ENCODE data around the gene MTNR1A. TPM values are rescaled to one million over a fixed set of nuclear protein-coding genes. Genes with fewer than 3 reads are reported as not detected.
A peak's percentile ranks its signal among the peaks of the same experiment; 100 is the strongest.

The MTNR1A gene
- total and polyA plus RNA-seq, 3 donors from 2014 or later = 1.5 to 3.3 (median 1.9) TPM

- no peak overlapping the region for H3K27ac ChIP-seq
- peaks cover 10% of the 10 kb centered on the region for H3K4me1 ChIP-seq
- DNase-seq = no peak
- no peak for TF ChIP-seq POLR2A (IDR thresholded peaks at IDR 0.05)
- TF ChIP-seq, protein P1, sequence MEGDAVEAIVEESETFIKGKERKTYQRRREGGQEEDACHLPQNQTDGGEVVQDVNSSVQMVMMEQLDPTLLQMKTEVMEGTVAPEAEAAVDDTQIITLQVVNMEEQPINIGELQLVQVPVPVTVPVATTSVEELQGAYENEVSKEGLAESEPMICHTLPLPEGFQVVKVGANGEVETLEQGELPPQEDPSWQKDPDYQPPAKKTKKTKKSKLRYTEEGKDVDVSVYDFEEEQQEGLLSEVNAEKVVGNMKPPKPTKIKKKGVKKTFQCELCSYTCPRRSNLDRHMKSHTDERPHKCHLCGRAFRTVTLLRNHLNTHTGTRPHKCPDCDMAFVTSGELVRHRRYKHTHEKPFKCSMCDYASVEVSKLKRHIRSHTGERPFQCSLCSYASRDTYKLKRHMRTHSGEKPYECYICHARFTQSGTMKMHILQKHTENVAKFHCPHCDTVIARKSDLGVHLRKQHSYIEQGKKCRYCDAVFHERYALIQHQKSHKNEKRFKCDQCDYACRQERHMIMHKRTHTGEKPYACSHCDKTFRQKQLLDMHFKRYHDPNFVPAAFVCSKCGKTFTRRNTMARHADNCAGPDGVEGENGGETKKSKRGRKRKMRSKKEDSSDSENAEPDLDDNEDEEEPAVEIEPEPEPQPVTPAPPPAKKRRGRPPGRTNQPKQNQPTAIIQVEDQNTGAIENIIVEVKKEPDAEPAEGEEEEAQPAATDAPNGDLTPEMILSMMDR (IDR thresholded peaks at IDR 0.05) = no peak
- no peaks in the 10 kb centered on the region for H3K36me3 ChIP-seq (ENCODE audit: low read depth, missing control alignments)
- H3K27me3 ChIP-seq = no peaks in the 10 kb centered on the region
- peak overlapping the region in 1 of 2 donors; percentile 21 for H3K4me3 ChIP-seq
- no peaks in the 10 kb centered on the region for H3K9me3 ChIP-seq
- 13 to 37% methylated on average over 10 of the region's 10 CpGs for WGBS, 2 donors
- intact Hi-C loops (cut with DNase I; ENCODE audit: low total_unique reads) = no loop called here
Measured at GRCh38 chr4:186569533-186570192, 14.3 kb upstream of the MTNR1A start.

DNA sequence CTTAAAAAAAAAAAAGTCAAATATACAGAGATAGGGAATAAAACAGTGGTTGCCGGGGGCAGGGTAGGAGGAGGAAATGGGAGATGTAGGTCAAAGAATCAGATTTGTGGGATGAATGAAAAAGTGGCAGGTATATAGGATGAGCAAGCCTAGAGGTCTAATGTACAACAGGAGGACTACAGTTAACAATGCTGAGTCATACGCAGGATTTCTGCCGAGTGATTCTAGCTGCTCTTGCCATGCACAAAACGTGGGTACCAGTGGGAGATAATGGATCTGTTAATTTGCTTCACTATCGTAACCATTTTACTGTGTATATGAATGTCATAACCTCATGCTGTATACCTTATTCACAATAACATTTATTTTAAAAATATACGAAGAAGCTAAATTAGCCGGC, 10.7 kb upstream of the MTNR1A start:
- intact Hi-C loops (cut with DNase I; ENCODE audit: low total_unique reads) = no loop called here

DNA sequence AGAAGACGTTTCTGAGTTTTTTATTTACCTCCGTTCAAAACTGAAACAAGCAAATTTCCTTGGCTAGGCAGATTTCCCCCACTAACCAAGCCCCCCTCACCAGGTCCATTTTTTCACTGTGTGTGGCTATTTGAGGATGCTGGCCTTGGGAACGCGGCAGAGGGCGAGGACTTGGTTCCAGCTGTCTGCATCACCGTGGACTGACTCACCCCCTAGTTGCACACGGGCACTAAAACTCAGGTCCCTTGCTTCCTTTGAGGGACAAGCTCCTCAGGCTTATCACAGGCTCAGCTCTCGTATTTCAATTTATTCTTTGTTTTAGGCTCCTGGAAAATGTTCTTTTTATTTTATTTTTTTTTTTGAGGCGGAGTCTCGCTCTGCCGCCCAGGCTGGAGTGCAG, 8.4 kb upstream of the MTNR1A start:
- Histone ChIP-seq H3K36me3 (ENCODE audit: low read depth, missing control alignments) (no peaks in the 10 kb centered on the region), H3K4me3 (peak overlapping the region in 1 of 2 donors; percentile 21), H3K4me1 (no peaks in the 10 kb centered on the region), H3K27me3 (no peaks in the 10 kb centered on the region), H3K27ac (no peak overlapping the region), H3K9me3 (no peaks in the 10 kb centered on the region)
- no peak for DNase-seq
- WGBS, 2 donors = 41 to 50% methylated on average over 11 of the region's 11 CpGs
- TF ChIP-seq POLR2A (IDR thresholded peaks at IDR 0.05) = no peak
- TF ChIP-seq, protein P1 (IDR thresholded peaks at IDR 0.05) = no peak
- intact Hi-C loops (cut with DNase I; ENCODE audit: low total_unique reads) = no loop called here

More for the DNA sequence above, 10.7 kb upstream of the MTNR1A start:
- Histone ChIP-seq H3K27me3 (no peaks in the 10 kb centered on the region), H3K4me3 (no peak overlapping the region), H3K27ac (no peak overlapping the region), H3K9me3 (no peaks in the 10 kb centered on the region), H3K4me1 (peaks cover 10% of the 10 kb centered on the region), H3K36me3 (ENCODE audit: low read depth, missing control alignments) (no peaks in the 10 kb centered on the region)
- no peak for DNase-seq
- 85 to 88% methylated on average over 7 of the region's 7 CpGs for WGBS, 2 donors
- TF ChIP-seq, protein P1 (IDR thresholded peaks at IDR 0.05) = no peak
- no peak for TF ChIP-seq POLR2A (IDR thresholded peaks at IDR 0.05)

DNA sequence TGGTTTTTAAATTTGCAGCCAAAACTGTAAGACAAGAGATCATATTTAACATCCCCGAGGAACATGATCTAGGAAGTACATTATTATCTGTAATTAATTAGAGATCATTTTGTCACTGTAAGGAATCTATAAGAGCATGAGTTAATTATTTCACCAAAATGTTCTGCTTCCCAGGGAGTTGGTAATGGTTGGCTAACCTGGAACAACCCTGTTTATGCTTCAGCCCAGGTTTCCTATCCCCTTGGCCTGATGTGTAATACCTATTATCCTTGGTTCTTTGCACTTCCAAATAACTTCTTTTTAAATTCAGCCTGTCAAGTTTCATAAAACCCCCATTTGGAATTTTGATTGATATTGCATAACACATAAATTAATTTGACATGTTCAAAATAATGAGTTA, 6.4 kb upstream of the MTNR1A start:
- DNase-seq = no peak
- Histone ChIP-seq H3K4me1 (no peaks in the 10 kb centered on the region), H3K4me3 (no peak overlapping the region), H3K9me3 (no peaks in the 10 kb centered on the region), H3K27me3 (no peaks in the 10 kb centered on the region), H3K36me3 (ENCODE audit: low read depth, missing control alignments) (no peaks in the 10 kb centered on the region), H3K27ac (no peak overlapping the region)
- WGBS, 2 donors = 81 to 91% methylated on average over 1 of the region's 1 CpG
- TF ChIP-seq, protein P1 (IDR thresholded peaks at IDR 0.05) = no peak
- intact Hi-C loops (cut with DNase I; ENCODE audit: low total_unique reads) = no loop called here

DNA sequence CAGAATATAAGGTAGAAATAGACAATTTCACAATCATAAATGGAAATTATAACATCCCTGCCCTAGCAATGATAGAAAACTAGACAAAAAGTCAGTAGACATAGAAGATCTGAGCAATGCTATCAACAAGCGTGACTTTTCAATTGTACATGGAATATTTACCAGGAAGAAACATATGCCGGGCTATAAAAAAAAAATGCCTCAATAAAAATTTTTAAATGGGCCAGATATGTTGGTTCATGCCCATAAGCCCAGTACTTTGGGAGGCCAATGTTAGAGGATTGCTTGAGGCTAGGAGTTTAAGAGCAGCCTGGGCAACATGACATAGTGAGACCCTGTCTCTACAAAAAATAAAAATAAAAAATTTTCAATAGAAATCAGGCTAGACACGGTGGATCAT, 5.3 kb upstream of the MTNR1A start:
- no peak for DNase-seq
- intact Hi-C loops (cut with DNase I; ENCODE audit: low total_unique reads) = no loop called here
- no peak overlapping the region for H3K4me3 ChIP-seq
- no peaks in the 10 kb centered on the region for H3K36me3 ChIP-seq (ENCODE audit: low read depth, missing control alignments)
- TF ChIP-seq, protein P1 (IDR thresholded peaks at IDR 0.05) = no peak
- no peak for TF ChIP-seq POLR2A (IDR thresholded peaks at IDR 0.05)
- H3K27ac ChIP-seq = no peak overlapping the region
- no peaks in the 10 kb centered on the region for H3K27me3 ChIP-seq
- 90 to 91% methylated on average over 3 of the region's 3 CpGs for WGBS, 2 donors
- no peaks in the 10 kb centered on the region for H3K9me3 ChIP-seq
- H3K4me1 ChIP-seq = no peaks in the 10 kb centered on the region
